Measurements from ENCODE around the gene CDHR2.

- TF ChIP-seq CTCF (IDR thresholded peaks at IDR 0.05) (no peak), POLR2AphosphoS5 (IDR thresholded peaks at IDR 0.05) (no peak), POLR2A (IDR thresholded peaks at IDR 0.05) (no peak)
These were observed 20.8 kb upstream of the CDHR2 start for GRCh38 chr5:176528301-176528700.

Measured in suprapubic skin (tissue), 4 donors.